IPS DF 6.9 (cell line): Measurements from ENCODE around the gene TLN1.

Experiments used
- DNase-seq: peaks from one replicate; pipeline ENCODE4 v3.0.0-alpha.2; 2013; ENCODE audit warnings: low read depth, low spot score
- H3K27ac ChIP-seq: one replicate; pipeline ENCODE4 v1.5.1; 2013; ENCODE audit warnings: low read length, control low read depth
- H3K27me3 ChIP-seq: 2 replicates; pipeline ENCODE4 v1.6.1; 2013; ENCODE audit warnings: mild to moderate bottlenecking, low read length; ENCODE audit not compliant: control insufficient read depth, insufficient read depth
- H3K36me3 ChIP-seq: 2 replicates; pipeline ENCODE4 v1.6.1; 2013; ENCODE audit warnings: low read length; ENCODE audit not compliant: control insufficient read depth, insufficient read depth
- H3K4me1 ChIP-seq: 2 replicates; pipeline ENCODE4 v1.6.1; 2013; ENCODE audit warnings: low read length; ENCODE audit not compliant: control insufficient read depth, insufficient read depth
- H3K4me3 ChIP-seq: 2 replicates; pipeline ENCODE4 v1.5.1; 2013; ENCODE audit warnings: mild to moderate bottlenecking, low read length
- H3K9me3 ChIP-seq: 2 replicates; pipeline ENCODE4 v1.6.1; 2013; ENCODE audit warnings: low read length, inconsistent platforms; ENCODE audit not compliant: control insufficient read depth, insufficient read depth
- WGBS: extraction: QIAGEN DNeasy Blood & Tissue Kit; methylation state at CpG from one replicate; pipeline ENCODE4 v1.1.7; 2013; ENCODE audit warnings: mixed read lengths, missing lambda C conversion rate; ENCODE audit not compliant: insufficient read length, insufficient coverage; 5-methylcytosine and 5-hydroxymethylcytosine counted together

Gene TLN1, protein sequence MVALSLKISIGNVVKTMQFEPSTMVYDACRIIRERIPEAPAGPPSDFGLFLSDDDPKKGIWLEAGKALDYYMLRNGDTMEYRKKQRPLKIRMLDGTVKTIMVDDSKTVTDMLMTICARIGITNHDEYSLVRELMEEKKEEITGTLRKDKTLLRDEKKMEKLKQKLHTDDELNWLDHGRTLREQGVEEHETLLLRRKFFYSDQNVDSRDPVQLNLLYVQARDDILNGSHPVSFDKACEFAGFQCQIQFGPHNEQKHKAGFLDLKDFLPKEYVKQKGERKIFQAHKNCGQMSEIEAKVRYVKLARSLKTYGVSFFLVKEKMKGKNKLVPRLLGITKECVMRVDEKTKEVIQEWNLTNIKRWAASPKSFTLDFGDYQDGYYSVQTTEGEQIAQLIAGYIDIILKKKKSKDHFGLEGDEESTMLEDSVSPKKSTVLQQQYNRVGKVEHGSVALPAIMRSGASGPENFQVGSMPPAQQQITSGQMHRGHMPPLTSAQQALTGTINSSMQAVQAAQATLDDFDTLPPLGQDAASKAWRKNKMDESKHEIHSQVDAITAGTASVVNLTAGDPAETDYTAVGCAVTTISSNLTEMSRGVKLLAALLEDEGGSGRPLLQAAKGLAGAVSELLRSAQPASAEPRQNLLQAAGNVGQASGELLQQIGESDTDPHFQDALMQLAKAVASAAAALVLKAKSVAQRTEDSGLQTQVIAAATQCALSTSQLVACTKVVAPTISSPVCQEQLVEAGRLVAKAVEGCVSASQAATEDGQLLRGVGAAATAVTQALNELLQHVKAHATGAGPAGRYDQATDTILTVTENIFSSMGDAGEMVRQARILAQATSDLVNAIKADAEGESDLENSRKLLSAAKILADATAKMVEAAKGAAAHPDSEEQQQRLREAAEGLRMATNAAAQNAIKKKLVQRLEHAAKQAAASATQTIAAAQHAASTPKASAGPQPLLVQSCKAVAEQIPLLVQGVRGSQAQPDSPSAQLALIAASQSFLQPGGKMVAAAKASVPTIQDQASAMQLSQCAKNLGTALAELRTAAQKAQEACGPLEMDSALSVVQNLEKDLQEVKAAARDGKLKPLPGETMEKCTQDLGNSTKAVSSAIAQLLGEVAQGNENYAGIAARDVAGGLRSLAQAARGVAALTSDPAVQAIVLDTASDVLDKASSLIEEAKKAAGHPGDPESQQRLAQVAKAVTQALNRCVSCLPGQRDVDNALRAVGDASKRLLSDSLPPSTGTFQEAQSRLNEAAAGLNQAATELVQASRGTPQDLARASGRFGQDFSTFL (N-terminal part only)

DNA sequence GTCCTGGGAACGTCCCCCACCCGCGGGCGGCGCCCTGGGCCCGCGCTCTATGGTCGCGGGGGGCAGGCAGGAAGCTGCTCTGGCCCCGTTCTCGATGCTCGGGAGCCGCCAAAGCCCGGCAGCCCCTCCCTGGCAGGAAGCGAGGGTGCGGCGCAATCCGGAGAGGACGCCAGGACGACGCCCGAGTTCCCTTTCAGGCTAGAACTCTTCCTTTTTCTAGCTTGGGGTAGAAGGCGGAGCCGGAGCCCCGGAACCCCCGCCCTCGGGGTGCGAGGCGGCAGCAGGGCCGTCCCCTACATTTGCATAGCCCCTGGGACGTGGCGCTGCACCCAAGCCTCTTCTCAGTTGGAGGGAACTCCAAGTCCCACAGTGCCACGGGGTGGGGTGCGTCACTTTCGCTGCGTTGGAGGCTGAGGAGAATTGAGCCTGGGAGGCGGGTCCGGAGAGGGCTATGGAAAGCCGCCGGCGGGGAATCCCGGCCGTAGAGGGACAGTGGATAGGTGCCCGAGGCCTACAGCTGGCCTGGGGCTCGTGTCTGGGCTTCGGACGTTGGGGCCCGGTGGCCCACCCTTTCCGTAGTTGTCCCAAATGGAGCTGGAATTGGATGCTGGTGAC lies at the start of gene TLN1, which contains the start of gene CREB3:
Gene TLN1, minus strand, starts transcription at position 11 of the 615 bp plus-strand sequence. CDS start 6,501 bp downstream, outside the sequence.
Gene CREB3, plus strand, starts transcription at position 482 of the 615 bp plus-strand sequence. Its CDS starts 107 bp downstream, at position 589.
- DNase-seq = no peak
- no peaks in the 10 kb centered on the region for H3K9me3 ChIP-seq
- peaks cover 12% of the 10 kb centered on the region for H3K4me1 ChIP-seq
- no peak within 1 kb of the TSS for H3K27ac ChIP-seq
- no CpG with 5 or more reads among the region's 49 CpGs for WGBS
- H3K4me3 ChIP-seq = peak within 1 kb of the TSS; percentile 62
- H3K27me3 ChIP-seq = no peaks in the 10 kb centered on the region
- H3K36me3 ChIP-seq = peaks cover 5% of the 10 kb centered on the region

DNA sequence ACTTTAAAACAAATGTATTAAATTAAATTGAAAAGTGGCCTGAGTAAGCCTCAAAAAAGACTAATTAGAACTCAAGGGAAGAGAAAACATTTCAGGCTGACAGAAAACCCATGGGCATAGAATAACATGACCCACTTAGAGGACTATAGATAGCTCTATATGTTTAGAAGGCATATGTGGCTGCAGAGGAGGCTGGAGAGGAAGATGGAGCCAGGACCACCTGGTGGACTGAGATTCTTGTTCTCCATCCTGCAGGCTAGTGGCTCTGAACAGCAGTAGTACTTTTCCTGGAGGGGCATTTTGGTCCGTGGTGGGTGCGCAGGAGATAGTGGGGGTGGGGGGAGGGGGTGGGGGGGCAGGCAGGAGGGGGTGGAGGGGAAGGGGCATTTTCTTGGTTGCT lies 49.1 kb upstream of the TLN1 start:
- Histone ChIP-seq H3K9me3 (no peaks in the 10 kb centered on the region), H3K36me3 (no peaks in the 10 kb centered on the region), H3K4me1 (no peaks in the 10 kb centered on the region), H3K27ac (no peak overlapping the region), H3K4me3 (no peak overlapping the region), H3K27me3 (no peaks in the 10 kb centered on the region)
- DNase-seq = no peak
- WGBS = no CpG with 5 or more reads among the region's 2 CpGs

DNA sequence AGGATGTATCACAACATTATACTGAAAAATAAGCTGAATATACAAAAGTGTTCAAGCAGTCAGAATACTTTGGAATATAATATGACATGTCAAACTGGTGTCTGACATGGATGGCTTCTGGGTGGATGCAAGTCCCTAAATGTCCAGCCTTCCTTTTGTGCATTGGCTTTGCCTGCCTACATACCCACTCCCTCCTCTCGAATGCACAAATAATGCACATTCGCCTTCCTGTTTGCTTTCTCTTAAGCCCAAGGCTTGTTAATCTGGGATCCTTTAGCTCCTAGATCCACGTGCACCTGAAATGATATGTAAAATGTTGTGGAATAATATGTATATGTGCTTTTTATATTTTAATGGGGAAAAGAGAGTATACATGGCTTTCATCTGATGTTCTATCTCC lies 46.5 kb upstream of the TLN1 start:
- H3K4me3 ChIP-seq = no peak overlapping the region
- H3K27ac ChIP-seq = no peak overlapping the region
- no peaks in the 10 kb centered on the region for H3K36me3 ChIP-seq
- no peaks in the 10 kb centered on the region for H3K27me3 ChIP-seq
- DNase-seq = no peak
- H3K4me1 ChIP-seq = peaks cover 3% of the 10 kb centered on the region
- H3K9me3 ChIP-seq = no peaks in the 10 kb centered on the region
- WGBS = no CpG with 5 or more reads among the region's 3 CpGs

DNA sequence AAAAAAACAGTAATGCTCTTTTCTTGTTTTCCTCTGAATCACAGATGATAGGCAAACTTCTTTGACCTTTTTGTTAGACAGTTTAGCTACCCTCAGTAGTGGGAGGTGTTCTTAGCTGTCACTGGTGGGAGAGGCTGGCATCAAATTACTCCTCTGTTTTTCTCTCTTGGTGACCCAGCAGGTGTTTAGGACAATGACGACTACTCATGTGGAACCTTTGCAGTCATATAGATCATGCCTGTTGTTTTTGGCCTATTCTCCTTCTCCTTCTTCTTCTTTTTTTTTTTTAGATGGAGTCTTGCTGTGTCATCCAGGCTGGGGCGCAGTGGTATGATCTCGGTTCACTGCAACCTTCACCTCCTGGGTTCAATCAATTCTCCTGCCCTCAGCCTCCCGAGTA lies 44.0 kb upstream of the TLN1 start:
- Histone ChIP-seq H3K27ac (no peak overlapping the region), H3K9me3 (no peaks in the 10 kb centered on the region), H3K36me3 (no peaks in the 10 kb centered on the region), H3K4me1 (peaks cover 3% of the 10 kb centered on the region), H3K27me3 (no peaks in the 10 kb centered on the region), H3K4me3 (no peak overlapping the region)
- WGBS = no CpG with 5 or more reads among the region's 4 CpGs
- no peak for DNase-seq

DNA sequence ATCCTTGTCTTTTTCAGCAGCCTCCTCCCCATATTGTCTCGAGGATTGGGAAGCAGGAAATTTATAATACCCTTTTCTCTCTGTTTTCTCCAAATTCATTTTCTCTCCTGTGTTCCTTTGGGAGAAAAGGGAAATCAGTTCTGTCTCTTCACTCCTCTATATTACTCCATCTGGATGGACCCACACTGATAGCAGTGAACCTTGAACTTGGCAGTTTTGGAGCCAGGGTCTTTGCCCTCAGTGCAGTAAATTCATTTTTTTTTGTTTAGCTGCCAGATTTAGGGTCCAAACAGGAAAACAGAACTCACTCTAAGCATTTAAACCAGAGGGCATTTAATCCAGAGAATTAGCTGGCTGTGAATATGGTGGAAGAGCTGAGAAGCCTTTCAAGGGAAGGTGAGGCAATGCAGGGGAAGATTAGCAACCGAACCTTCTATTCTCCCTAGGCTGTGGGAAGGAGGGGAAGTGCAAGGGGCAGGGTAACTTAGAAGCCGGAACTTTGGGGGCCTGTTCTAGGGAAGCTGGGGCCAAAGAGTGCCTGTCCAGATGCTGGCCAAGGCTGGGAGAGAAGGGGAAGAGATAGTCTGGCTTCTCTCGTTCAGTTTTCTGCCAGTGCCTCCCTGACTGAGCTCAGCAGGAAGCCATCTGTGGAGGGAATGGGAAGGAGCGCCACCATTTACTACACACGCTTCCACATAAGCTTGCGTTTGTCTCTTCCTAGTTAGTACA lies 43.1 kb upstream of the TLN1 start:
- peaks cover 3% of the 10 kb centered on the region for H3K4me1 ChIP-seq
- DNase-seq = no peak
- H3K9me3 ChIP-seq = no peaks in the 10 kb centered on the region
- H3K4me3 ChIP-seq = no peak overlapping the region
- no peaks in the 10 kb centered on the region for H3K27me3 ChIP-seq
- no peaks in the 10 kb centered on the region for H3K36me3 ChIP-seq
- no CpG with 5 or more reads among the region's 7 CpGs for WGBS
- no peak overlapping the region for H3K27ac ChIP-seq

DNA sequence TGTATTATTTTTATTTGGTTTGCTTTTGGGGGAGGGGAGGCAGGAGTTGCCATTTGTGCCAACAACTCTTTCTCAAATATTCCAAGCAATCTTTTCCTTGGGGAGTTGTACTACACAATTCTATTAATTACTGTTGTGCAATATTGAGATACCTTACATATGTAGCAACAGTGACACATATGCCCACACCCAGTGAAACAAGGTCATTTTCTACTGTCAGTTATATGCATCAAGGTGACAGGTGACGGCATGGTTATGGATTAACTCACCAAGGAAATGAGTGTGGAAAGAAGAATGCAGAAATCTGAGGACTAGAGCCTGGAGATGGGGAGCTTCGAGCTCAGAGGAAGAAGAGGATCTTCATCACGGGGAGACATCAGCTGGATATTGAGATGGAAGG lies 39.9 kb upstream of the TLN1 start:
- H3K4me3 ChIP-seq = no peak overlapping the region
- H3K9me3 ChIP-seq = no peaks in the 10 kb centered on the region
- no peak for DNase-seq
- H3K27me3 ChIP-seq = no peaks in the 10 kb centered on the region
- no CpG with 5 or more reads among the region's 3 CpGs for WGBS
- peaks cover 5% of the 10 kb centered on the region for H3K4me1 ChIP-seq
- no peak overlapping the region for H3K27ac ChIP-seq
- H3K36me3 ChIP-seq = no peaks in the 10 kb centered on the region

DNA sequence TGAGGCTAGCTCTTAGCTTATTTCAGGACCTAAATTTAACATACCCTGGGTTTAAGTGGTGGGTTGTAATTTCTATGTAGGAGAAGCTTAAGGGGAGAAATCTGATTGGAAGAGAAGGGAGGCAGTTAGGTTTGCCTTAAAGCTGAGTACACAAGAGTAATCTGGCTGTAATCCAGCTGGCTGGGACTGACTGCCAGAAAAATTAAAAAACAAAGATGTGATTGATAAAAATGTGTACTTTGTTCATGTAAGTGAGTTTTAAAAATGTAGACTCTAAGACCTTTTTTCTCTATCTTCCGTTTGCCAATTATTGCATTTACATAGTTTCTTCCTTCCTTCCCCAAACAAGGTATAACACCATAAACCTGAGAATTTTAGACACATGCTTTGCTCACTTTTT lies 39.5 kb upstream of the TLN1 start:
- H3K4me3 ChIP-seq = no peak overlapping the region
- DNase-seq = no peak

DNA sequence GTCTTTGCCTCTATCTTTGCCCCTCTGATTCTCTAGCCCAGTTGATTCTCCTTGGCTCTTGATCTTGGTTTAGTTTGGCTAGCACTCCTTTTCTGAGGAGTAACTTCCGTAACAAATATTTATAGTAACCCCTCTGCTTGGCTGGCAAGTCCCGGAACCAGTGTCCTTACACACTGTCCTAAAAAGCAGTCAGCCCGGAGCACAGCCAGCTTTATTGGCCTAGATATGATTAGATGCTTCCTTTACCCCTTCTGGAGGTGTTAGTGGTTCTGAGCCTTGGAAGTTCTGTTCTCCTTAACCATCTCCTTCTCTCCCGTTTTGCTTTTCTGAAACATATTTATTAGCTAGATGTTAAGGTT lies 39.1 kb upstream of the TLN1 start:
- no peak for DNase-seq
- no CpG with 5 or more reads among the region's 4 CpGs for WGBS
- no peaks in the 10 kb centered on the region for H3K27me3 ChIP-seq
- H3K27ac ChIP-seq = no peak overlapping the region
- no peak overlapping the region for H3K4me3 ChIP-seq
- H3K9me3 ChIP-seq = no peaks in the 10 kb centered on the region
- H3K36me3 ChIP-seq = no peaks in the 10 kb centered on the region
- H3K4me1 ChIP-seq = peaks cover 5% of the 10 kb centered on the region

More for the DNA sequence above, 39.5 kb upstream of the TLN1 start:
- no peaks in the 10 kb centered on the region for H3K36me3 ChIP-seq
- no CpG with 5 or more reads among the region's 1 CpG for WGBS
- H3K27ac ChIP-seq = no peak overlapping the region
- H3K4me1 ChIP-seq = peaks cover 5% of the 10 kb centered on the region
- no peaks in the 10 kb centered on the region for H3K9me3 ChIP-seq
- no peaks in the 10 kb centered on the region for H3K27me3 ChIP-seq

DNA sequence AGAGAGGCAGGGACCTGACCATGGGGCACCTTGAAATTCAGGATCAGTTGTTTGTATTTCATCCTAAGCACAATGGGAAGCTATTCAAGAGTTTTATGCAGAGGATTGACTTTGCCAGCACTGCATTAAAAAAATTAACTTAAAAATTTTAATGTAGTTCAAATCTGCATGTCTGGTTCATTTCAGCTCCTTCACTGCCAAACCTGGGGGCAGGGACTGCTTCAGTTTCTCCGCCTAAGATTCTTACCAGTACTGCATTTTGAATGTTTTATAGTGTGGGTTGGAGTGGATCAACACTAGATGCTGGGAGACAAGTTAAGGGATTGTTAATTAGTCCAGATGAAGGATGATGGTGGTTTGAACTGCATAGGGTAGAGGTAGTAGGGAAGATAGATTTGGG lies 37.8 kb upstream of the TLN1 start:
- H3K36me3 ChIP-seq = no peaks in the 10 kb centered on the region
- H3K4me1 ChIP-seq = peaks cover 2% of the 10 kb centered on the region; the same call in 1 of the 2 replicates
- H3K9me3 ChIP-seq = no peaks in the 10 kb centered on the region
- no peak overlapping the region for H3K4me3 ChIP-seq
- no peaks in the 10 kb centered on the region for H3K27me3 ChIP-seq
- no peak for DNase-seq
- no peak overlapping the region for H3K27ac ChIP-seq
- WGBS = no CpG with 5 or more reads among the region's 1 CpG
